HCT116 (cell line): ENCODE measurements around the gene CIITA. TPM values are rescaled to one million over a fixed set of nuclear protein-coding genes. Genes with fewer than 3 reads are reported as not detected.

Source experiments
- ATAC-seq: fragments of 200-7000 bp; cut with Tn5 transposase; 2 replicates; pipeline ENCODE4 v1.9.1; 2020; ENCODE audit warnings: mild to moderate bottlenecking, moderate library complexity
- BruUV-seq: library from RNA; stranded (reverse); fragments of 400-500 nt; replicated peaks from 2 replicates; lab custom pipeline; 2021; lab: Mats Ljungman, UMichigan
- CTCF ChIA-PET: fragments of 300-600 bp; sonication (Branson Sonifier 250); formaldehyde crosslinking; loops from one replicate; lab custom pipeline; 2021; ENCODE audit warnings: antibody characterized with exemption; lab: Charles Lee
- POLR2A ChIA-PET: fragments of 300-600, 350-600 bp; sonication (Branson Sonifier 250); formaldehyde crosslinking; loops from one replicate; lab custom pipeline; 2021; ENCODE audit warnings: antibody characterized with exemption; lab: Charles Lee
- RAD21 ChIA-PET, 2 experiments: fragments of 300-600 bp; sonication (Branson Sonifier 250); formaldehyde crosslinking; loops; one replicate each; lab custom pipeline; 2023; ENCODE audit warnings: low total read pairs in 2 of 2; ENCODE audit not compliant: uncharacterized antibody in 2 of 2, unreplicated experiment in 2 of 2, low non-redundant PET in 1 of 2; lab: Charles Lee
- DNase-seq: peaks from one replicate; pipeline ENCODE4 v3.0.0-alpha.2; 2010; ENCODE audit warnings: low read depth, low spot score
- H2AFZ ChIP-seq: fragments of 200-600 bp; shearing (Covaris generic), sonication (generic); 2 replicates; pipeline ENCODE4 v1.6.1; 2017; ENCODE audit warnings: low read depth, mixed run types, mixed read lengths, antibody characterized with exemption, low read length; ENCODE audit not compliant: poor library complexity, severe bottlenecking
- H3K27ac ChIP-seq: 2 replicates; pipeline ENCODE4 v1.5.1; 2012; ENCODE audit warnings: low read depth, low read length
- H3K27me3 ChIP-seq: fragments of 200-600 bp; sonication (generic); 2 replicates; pipeline ENCODE4 v1.6.1; 2016; ENCODE audit warnings: mixed run types, low read length, mixed read lengths; ENCODE audit not compliant: insufficient read depth
- H3K36me3 ChIP-seq, 2 experiments: fragments of 200-500 bp in 1 of 2; fragments of 200-600 bp in 1 of 2; sonication (Bioruptor generic) in 1 of 2; sonication (generic) in 1 of 2; 2 replicates each; pipeline versions ENCODE4 v1.5.1 to v1.6.1; 2014 to 2016; ENCODE audit warnings: low read length in 2 of 2, inconsistent platforms in 1 of 2, mixed read lengths in 1 of 2, mixed run types in 1 of 2; ENCODE audit not compliant: insufficient read depth in 2 of 2, control insufficient read depth in 1 of 2
- H3K4me1 ChIP-seq, 2 experiments: fragments of 200-600 bp in 1 of 2; sonication (generic) in 1 of 2; 2 replicates each; pipeline versions ENCODE4 v1.5.1 to v1.6.1; 2012 to 2017; ENCODE audit warnings: low read length in 2 of 2, inconsistent platforms in 1 of 2, mild to moderate bottlenecking in 1 of 2, mixed read lengths in 1 of 2, mixed run types in 1 of 2, moderate library complexity in 1 of 2; ENCODE audit not compliant: insufficient read depth in 2 of 2, control insufficient read depth in 1 of 2
- H3K4me2 ChIP-seq: fragments of 200-600 bp; sonication (generic); 2 replicates; pipeline ENCODE4 v1.6.1; 2017; ENCODE audit warnings: mixed run types, low read length, mixed read lengths
- H3K4me3 ChIP-seq, 2 experiments: fragments of 200-600 bp in 1 of 2; sonication (generic) in 1 of 2; replicated peaks in 1 of 2; 2 replicates each; pipeline ENCODE4 v1.5.1; 2011 to 2016; ENCODE audit warnings: low read length in 2 of 2, control low read depth in 1 of 2, low read depth in 1 of 2, mild to moderate bottlenecking in 1 of 2, mixed read lengths in 1 of 2, mixed run types in 1 of 2
- H3K79me2 ChIP-seq: fragments of 200-600 bp; sonication (generic); 2 replicates; pipeline ENCODE4 v1.6.1; 2017; ENCODE audit warnings: mild to moderate bottlenecking, mixed run types, low read length, moderate library complexity, mixed read lengths; ENCODE audit not compliant: insufficient read depth
- H3K9ac ChIP-seq: fragments of 200-600 bp; sonication (generic); 2 replicates; pipeline ENCODE4 v1.6.1; 2016; ENCODE audit warnings: low read length, mixed read lengths
- H3K9me2 ChIP-seq: fragments of 200-600 bp; sonication (generic), shearing (Covaris generic); 2 replicates; pipeline ENCODE4 v1.6.1; 2017; ENCODE audit warnings: mixed run types, mild to moderate bottlenecking, moderate library complexity; ENCODE audit not compliant: insufficient read depth
- H3K9me3 ChIP-seq, 2 experiments: fragments of 200-500 bp in 1 of 2; fragments of 200-600 bp in 1 of 2; sonication (Bioruptor generic) in 1 of 2; sonication (generic) in 1 of 2; 2 replicates each; pipeline ENCODE4 v1.6.1; 2014 to 2017; ENCODE audit warnings: low read length in 2 of 2, mixed read lengths in 2 of 2, inconsistent platforms in 1 of 2, low read depth in 1 of 2, mild to moderate bottlenecking in 1 of 2, mixed run types in 1 of 2, moderate library complexity in 1 of 2; ENCODE audit not compliant: control insufficient read depth in 1 of 2, insufficient read depth in 1 of 2
- H4K20me1 ChIP-seq: fragments of 200-600 bp; sonication (generic), shearing (Covaris generic); 2 replicates; pipeline ENCODE4 v1.6.1; 2017; ENCODE audit warnings: mixed run types, mild to moderate bottlenecking, moderate library complexity; ENCODE audit not compliant: insufficient read depth
- CBX3 ChIP-seq: IDR thresholded peaks from 2 replicates; pipeline ENCODE4 v1.6.1; 2012; ENCODE audit warnings: low read depth
- CTCF ChIP-seq, 3 experiments: fragments of 200-600 bp in 1 of 3; sonication (generic) in 1 of 3; IDR thresholded peaks in 2 of 3; conservative IDR thresholded peaks in 1 of 3; 2 replicates each; pipeline ENCODE4 v1.5.1; 2012 to 2017; ENCODE audit warnings: low read depth in 2 of 3, low read length in 2 of 3, antibody characterized with exemption in 1 of 3, borderline replicate concordance in 1 of 3, control low read depth in 1 of 3, mild to moderate bottlenecking in 1 of 3, mixed read lengths in 1 of 3, mixed run types in 1 of 3, moderate library complexity in 1 of 3; ENCODE audit not compliant: insufficient read depth in 1 of 3
- EGR1 ChIP-seq: IDR thresholded peaks from 2 replicates; pipeline ENCODE4 v1.6.1; 2012; ENCODE audit warnings: low read depth
- EZH2phosphoT487 ChIP-seq: fragments of 200-600 bp; IDR thresholded peaks from 2 replicates; pipeline ENCODE4 v1.6.1; 2018; ENCODE audit warnings: antibody characterized with exemption, borderline replicate concordance
- FOSL1 ChIP-seq: IDR thresholded peaks from 2 replicates; pipeline ENCODE4 v1.6.1; 2012; ENCODE audit warnings: low read depth
- POLR2AphosphoS5 ChIP-seq: IDR thresholded peaks from 2 replicates; pipeline ENCODE4 v1.6.1; 2011; ENCODE audit warnings: mild to moderate bottlenecking, low read depth, low read length, moderate library complexity
- RAD21 ChIP-seq: IDR thresholded peaks from 2 replicates; pipeline ENCODE4 v1.6.1; 2012; ENCODE audit warnings: low read depth, mild to moderate bottlenecking
- SIN3A ChIP-seq: IDR thresholded peaks from 2 replicates; pipeline ENCODE4 v1.6.1; 2012; ENCODE audit warnings: low read depth
- SP1 ChIP-seq: IDR thresholded peaks from 2 replicates; pipeline ENCODE4 v1.6.1; 2012; ENCODE audit warnings: low read depth
- TCF7L2 ChIP-seq: IDR thresholded peaks from 2 replicates; pipeline ENCODE4 v1.7.0; 2011; ENCODE audit warnings: borderline replicate concordance, inconsistent platforms; ENCODE audit not compliant: insufficient read depth, insufficient read length; ENCODE audit errors: extremely low read depth
- YY1 ChIP-seq: IDR thresholded peaks from 2 replicates; pipeline ENCODE4 v1.6.1; 2011; ENCODE audit warnings: low read length, low read depth, moderate library complexity, mild to moderate bottlenecking; ENCODE audit not compliant: insufficient replicate concordance; ENCODE audit errors: extremely low read depth
- ZFX ChIP-seq: fragments of 450-650 bp; IDR thresholded peaks from 2 replicates; pipeline ENCODE4 v1.6.1; 2017
- intact Hi-C: fragments of 100-400 bp; cut with micrococcal nuclease; formaldehyde crosslinking; loops from 2 replicates; pipeline ENCODE4 v1.10.0; 2022
- total RNA-seq: library from RNA; stranded (reverse); gene quantifications from one replicate; pipeline ENCODE4 v1.2.1, GENCODE V29; 2021; ENCODE audit not compliant: unreplicated experiment
- TF ChIP-seq, protein P1 (sequence below): IDR thresholded peaks from 2 replicates; pipeline ENCODE4 v1.6.1; 2012
- TF ChIP-seq, protein P2 (sequence below): IDR thresholded peaks from 2 replicates; pipeline ENCODE4 v1.6.1; 2012; ENCODE audit warnings: low read depth
- TF ChIP-seq, protein P3 (sequence below): IDR thresholded peaks from 2 replicates; pipeline ENCODE4 v1.6.1; 2012

Gene CIITA
- total RNA-seq, 1 experiment from 2014 or later, result 0.25 TPM

- Histone ChIP-seq H2AFZ (no peak overlapping the region), H3K4me1 (peaks cover 0 to 1% of the 10 kb centered on the region in 2 experiments; a peak in 2 of 4 replicates), H3K4me3 (no peak overlapping the region), H3K36me3 (peaks cover 12 to 45% of the 10 kb centered on the region in 2 experiments; a peak in 3 of 4 replicates), H3K9me2 (no peaks in the 10 kb centered on the region), H3K4me2 (no peak overlapping the region), H4K20me1 (0 out of 2 replicates have a peak, but pooled peaks cover 7% of the 10 kb centered on the region), H3K27me3 (no peaks in the 10 kb centered on the region), H3K79me2 (peaks cover 79% of the 10 kb centered on the region), H3K9me3 (no peaks in the 10 kb centered on the region), H3K27ac (no peak overlapping the region), H3K9ac (no peak overlapping the region)
- ChIA-PET CTCF (no interaction called here), RAD21 (no interaction called here), POLR2A (no interaction called here)
- BruUV-seq, result no TSS peak
- intact Hi-C loops, result no loop called here
- TF ChIP-seq SP1 (no peak), EGR1 (no peak), FOSL1 (no peak), YY1 (no peak), ZFX (no peak), EZH2phosphoT487 (no peak), CTCF (IDR thresholded peaks at IDR 0.05 in 2 of 3, conservative IDR thresholded peaks at IDR 0.05 in 1 of 3; ENCODE audit: borderline replicate concordance in 1 of 3, insufficient read depth in 1 of 3, low read depth in 2 of 3, low read length in 2 of 3) (no peak), CBX3 (no peak), SIN3A (no peak), TCF7L2 (no peak), POLR2AphosphoS5 (no peak), RAD21 (no peak)
- TF ChIP-seq, protein P1, sequence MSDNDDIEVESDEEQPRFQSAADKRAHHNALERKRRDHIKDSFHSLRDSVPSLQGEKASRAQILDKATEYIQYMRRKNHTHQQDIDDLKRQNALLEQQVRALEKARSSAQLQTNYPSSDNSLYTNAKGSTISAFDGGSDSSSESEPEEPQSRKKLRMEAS, result no peak
- TF ChIP-seq, protein P2, sequence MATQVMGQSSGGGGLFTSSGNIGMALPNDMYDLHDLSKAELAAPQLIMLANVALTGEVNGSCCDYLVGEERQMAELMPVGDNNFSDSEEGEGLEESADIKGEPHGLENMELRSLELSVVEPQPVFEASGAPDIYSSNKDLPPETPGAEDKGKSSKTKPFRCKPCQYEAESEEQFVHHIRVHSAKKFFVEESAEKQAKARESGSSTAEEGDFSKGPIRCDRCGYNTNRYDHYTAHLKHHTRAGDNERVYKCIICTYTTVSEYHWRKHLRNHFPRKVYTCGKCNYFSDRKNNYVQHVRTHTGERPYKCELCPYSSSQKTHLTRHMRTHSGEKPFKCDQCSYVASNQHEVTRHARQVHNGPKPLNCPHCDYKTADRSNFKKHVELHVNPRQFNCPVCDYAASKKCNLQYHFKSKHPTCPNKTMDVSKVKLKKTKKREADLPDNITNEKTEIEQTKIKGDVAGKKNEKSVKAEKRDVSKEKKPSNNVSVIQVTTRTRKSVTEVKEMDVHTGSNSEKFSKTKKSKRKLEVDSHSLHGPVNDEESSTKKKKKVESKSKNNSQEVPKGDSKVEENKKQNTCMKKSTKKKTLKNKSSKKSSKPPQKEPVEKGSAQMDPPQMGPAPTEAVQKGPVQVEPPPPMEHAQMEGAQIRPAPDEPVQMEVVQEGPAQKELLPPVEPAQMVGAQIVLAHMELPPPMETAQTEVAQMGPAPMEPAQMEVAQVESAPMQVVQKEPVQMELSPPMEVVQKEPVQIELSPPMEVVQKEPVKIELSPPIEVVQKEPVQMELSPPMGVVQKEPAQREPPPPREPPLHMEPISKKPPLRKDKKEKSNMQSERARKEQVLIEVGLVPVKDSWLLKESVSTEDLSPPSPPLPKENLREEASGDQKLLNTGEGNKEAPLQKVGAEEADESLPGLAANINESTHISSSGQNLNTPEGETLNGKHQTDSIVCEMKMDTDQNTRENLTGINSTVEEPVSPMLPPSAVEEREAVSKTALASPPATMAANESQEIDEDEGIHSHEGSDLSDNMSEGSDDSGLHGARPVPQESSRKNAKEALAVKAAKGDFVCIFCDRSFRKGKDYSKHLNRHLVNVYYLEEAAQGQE, result no peak
- TF ChIP-seq, protein P3, sequence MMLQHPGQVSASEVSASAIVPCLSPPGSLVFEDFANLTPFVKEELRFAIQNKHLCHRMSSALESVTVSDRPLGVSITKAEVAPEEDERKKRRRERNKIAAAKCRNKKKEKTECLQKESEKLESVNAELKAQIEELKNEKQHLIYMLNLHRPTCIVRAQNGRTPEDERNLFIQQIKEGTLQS, result no peak
- DNase-seq (no peak), ATAC-seq (no peak)
Measured at GRCh38 chr16:10935226-10935915, 58.4 kb downstream of the CIITA start.
